ENCODE measurements around the gene POLQ.
A peak's percentile ranks its signal among the peaks of the same experiment; 100 is the strongest.

The POLQ gene

DNA sequence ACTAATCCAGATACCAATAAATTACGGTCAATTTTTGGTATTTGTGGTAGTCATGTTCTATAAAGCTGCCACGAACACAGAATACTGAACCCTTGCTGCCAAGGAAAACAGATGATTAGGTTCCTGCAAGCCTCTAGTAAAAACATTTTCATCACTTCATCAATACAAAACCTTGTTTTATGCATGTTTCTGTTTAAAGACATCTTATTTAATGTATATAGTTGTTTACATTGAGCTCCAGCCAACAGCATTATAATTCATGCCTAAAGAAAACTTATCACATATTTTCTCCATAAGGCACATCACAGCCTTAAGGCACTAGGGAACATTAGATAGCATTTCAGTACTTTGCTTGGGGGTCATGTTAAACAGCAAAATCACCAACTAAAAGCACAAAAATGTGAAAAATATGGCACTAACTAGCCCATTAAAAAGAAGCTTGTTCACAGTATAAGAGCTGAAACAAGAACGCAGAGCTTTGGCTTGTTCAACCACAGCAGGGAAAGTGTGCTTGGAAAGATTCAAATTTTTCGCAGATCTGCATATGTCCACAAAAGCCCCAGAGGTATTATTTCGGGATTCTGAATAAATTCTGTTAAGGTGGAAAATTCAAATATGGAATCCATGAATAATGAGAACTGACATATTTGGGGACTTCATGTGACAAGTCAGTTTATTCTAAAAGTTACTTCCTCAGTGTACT is 27.7 kb downstream of the POLQ start:
- Histone ChIP-seq H3K4me3 (no peak overlapping the region), H3K36me3 (peaks cover 19 to 100% (median 94%) of the 10 kb centered on the region in 11 experiments), H4K20me1 (peaks cover 0 to 8% (median 0%) of the 10 kb centered on the region in 11 experiments; a peak in 1 of 22 replicates), H3K4me2 (no peak overlapping the region), H3K9ac (no peak overlapping the region), H3K9me3 (replicated peaks in 1 of 11) (peaks cover 24 to 44% (median 36%) of the 10 kb centered on the region in 11 experiments), H3K4me1 (peaks cover 0 to 5% (median 0%) of the 10 kb centered on the region in 10 experiments; a peak in 4 of 20 replicates), H3K27me3 (no peaks in the 10 kb centered on the region), H3K27ac (no peak overlapping the region)
- TF ChIP-seq Cebpa-rat (IDR thresholded peaks at IDR 0.05): no peak

DNA sequence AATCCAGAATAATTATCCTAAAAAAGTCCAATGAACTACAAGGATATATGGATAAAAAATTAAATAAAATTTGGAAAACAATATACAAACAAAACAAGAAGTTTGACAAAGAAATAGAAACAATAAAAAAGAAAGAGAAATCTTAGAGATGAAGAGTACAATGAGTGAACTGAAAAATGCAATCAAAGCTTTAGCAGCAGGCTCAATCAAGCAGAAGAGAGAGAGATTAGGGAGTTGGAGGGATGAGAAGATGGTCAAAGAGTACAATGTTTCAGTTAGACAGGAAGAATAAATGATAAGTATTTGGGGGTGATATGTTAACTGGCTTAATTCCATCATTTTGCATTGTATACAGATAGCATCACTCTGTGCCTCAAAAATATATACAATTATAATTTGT is 29.9 kb downstream of the POLQ start:
- peaks cover 24 to 44% (median 36%) of the 10 kb centered on the region in 11 experiments for H3K9me3 ChIP-seq (replicated peaks in 1 of 11)
- peaks cover 19 to 100% (median 94%) of the 10 kb centered on the region in 11 experiments for H3K36me3 ChIP-seq
- peaks cover 0 to 5% (median 0%) of the 10 kb centered on the region in 10 experiments; a peak in 4 of 20 replicates for H3K4me1 ChIP-seq
- TF ChIP-seq Cebpa-rat (IDR thresholded peaks at IDR 0.05): no peak
- no peak overlapping the region for H3K9ac ChIP-seq
- H3K4me3 ChIP-seq: no peak overlapping the region
- H3K4me2 ChIP-seq: no peak overlapping the region
- no peaks in the 10 kb centered on the region for H3K27me3 ChIP-seq
- H3K27ac ChIP-seq: no peak overlapping the region
- peaks cover 0 to 8% (median 0%) of the 10 kb centered on the region in 11 experiments; a peak in 2 of 22 replicates for H4K20me1 ChIP-seq

DNA sequence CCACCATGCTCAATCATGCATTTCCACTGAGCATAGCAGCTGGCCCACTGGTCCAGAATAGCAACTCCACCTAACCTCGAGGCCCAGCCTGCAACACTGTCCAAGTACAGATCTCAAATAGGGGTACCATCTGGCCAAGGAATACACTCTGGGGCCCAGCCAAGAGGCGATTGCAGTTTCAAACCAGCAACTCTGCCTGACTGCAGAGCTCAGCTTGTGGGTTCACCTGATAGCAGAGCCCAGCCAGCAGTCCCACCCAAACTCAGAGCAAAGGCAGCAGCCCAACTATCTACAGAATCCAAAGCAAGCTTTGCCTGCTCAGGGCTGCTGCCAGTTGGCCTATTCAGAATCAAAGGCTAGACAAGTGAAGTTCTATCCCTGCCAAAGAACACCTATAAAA is 30.5 kb downstream of the POLQ start:
- Histone ChIP-seq H4K20me1 (peaks cover 0 to 8% (median 0%) of the 10 kb centered on the region in 11 experiments; a peak in 2 of 22 replicates), H3K4me1 (peaks cover 0 to 5% (median 0%) of the 10 kb centered on the region in 10 experiments; a peak in 4 of 20 replicates), H3K27me3 (no peaks in the 10 kb centered on the region), H3K36me3 (peaks cover 19 to 100% (median 94%) of the 10 kb centered on the region in 11 experiments), H3K9me3 (replicated peaks in 1 of 11) (peaks cover 24 to 44% (median 36%) of the 10 kb centered on the region in 11 experiments), H3K4me3 (no peak overlapping the region), H3K4me2 (peak overlapping the region in 1 of 11 experiments; percentile 5; a peak in 1 of 22 replicates), H3K9ac (no peak overlapping the region), H3K27ac (no peak overlapping the region)
- TF ChIP-seq Cebpa-rat (IDR thresholded peaks at IDR 0.05): no peak

DNA sequence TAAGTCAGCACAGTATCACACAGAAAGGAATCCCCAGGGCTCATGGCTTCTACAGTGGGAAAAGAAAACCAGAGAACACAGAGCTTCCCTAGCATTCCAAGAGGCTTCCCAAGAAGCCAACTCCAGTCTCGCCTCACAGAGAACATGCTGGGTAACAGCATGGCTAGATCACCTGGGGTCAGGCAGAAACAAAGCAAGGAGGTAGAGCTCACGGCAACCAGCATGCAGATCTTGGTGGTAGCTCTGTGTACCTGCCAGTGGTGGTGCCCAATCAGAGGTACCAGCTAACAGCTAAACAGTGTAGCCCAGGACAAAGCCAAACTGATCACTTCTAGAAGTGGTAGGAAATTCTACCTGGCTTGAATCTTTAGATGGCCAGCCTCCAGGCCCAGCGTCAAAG is 31.3 kb downstream of the POLQ start:
- no peak overlapping the region for H3K4me2 ChIP-seq
- H3K27ac ChIP-seq: no peak overlapping the region
- peaks cover 0 to 5% (median 0%) of the 10 kb centered on the region in 10 experiments; a peak in 4 of 20 replicates for H3K4me1 ChIP-seq
- H4K20me1 ChIP-seq: peaks cover 0 to 8% (median 0%) of the 10 kb centered on the region in 11 experiments; a peak in 2 of 22 replicates
- H3K36me3 ChIP-seq: peaks cover 22 to 100% (median 94%) of the 10 kb centered on the region in 11 experiments
- no peak overlapping the region for H3K9ac ChIP-seq
- peaks cover 24 to 44% (median 36%) of the 10 kb centered on the region in 11 experiments for H3K9me3 ChIP-seq (replicated peaks in 1 of 11)
- no peaks in the 10 kb centered on the region for H3K27me3 ChIP-seq
- H3K4me3 ChIP-seq: no peak overlapping the region
- TF ChIP-seq Cebpa-rat (IDR thresholded peaks at IDR 0.05): no peak

DNA sequence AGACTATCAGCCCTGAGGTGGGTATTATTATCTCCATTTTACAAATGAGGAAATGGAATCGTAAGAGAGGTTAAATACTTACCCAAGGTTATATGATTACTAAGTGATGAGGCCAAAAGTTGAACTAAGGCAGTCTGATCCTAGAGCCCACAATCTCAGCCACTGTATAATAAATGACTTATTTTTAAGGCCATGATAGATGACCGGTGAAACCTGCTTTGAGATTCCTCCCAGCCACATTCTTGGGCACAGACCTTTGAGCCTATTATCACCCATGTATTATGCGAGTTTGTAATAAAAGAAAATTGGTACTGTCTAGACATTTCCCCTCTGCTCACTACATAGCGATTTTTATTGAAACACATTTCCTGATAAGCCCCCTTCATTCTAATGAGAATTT is 37.4 kb downstream of the POLQ start:
- Histone ChIP-seq H3K9ac (no peak overlapping the region), H3K36me3 (peaks cover 3 to 100% (median 87%) of the 10 kb centered on the region in 11 experiments; a peak in 21 of 22 replicates), H4K20me1 (no peaks in the 10 kb centered on the region; a peak in 1 of 22 replicates), H3K4me1 (no peaks in the 10 kb centered on the region), H3K4me3 (no peak overlapping the region), H3K9me3 (replicated peaks in 1 of 11) (no peaks in the 10 kb centered on the region), H3K27ac (no peak overlapping the region), H3K4me2 (no peak overlapping the region), H3K27me3 (no peaks in the 10 kb centered on the region)
- no peak for TF ChIP-seq Cebpa-rat (IDR thresholded peaks at IDR 0.05)

DNA sequence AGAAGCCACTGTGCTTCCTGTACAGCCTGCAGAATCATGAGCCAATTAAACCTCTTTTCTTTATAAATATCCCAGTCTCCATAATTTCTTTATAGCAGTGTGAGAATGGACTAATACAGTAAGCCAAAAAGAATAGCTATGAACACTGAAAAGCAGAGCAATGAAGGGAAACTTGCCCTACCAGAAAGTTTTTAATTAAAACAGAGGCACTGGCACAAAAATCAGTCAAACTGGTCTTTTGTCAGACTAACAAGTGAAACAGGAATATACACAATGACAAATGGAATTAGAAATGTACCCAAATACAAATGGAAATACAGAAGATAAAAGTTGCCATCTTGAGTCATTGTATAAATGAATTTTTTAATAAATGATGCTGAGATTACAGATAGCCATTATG is 40.5 kb downstream of the POLQ start:
- no peak for TF ChIP-seq Cebpa-rat (IDR thresholded peaks at IDR 0.05)
- Histone ChIP-seq H3K27me3 (no peaks in the 10 kb centered on the region), H3K9ac (no peak overlapping the region), H3K27ac (no peak overlapping the region), H3K4me3 (no peak overlapping the region), H3K9me3 (replicated peaks in 1 of 11) (no peaks in the 10 kb centered on the region), H3K4me2 (no peak overlapping the region), H4K20me1 (no peaks in the 10 kb centered on the region), H3K4me1 (no peaks in the 10 kb centered on the region), H3K36me3 (peaks cover 3 to 96% (median 84%) of the 10 kb centered on the region in 11 experiments; a peak in 21 of 22 replicates)

DNA sequence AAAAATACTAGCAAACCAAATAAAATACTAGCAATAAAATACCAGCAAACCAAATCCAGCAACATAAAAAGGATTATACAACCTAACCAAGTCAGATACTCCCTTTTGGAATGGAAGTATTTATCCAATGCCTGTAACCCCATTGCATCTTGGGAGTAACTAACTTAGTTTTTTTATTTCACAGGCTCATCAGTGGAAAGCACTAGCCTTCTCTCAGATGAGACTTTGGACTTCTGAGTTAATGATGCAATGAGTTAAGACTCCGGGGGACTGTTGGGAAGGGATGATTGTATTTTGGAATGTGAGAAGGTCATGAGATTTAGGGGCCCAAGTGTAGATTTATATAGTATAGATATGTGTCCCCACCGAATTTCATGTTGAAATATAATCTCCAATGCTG is 41.2 kb downstream of the POLQ start:
- no peak overlapping the region for H3K9ac ChIP-seq
- no peaks in the 10 kb centered on the region for H3K27me3 ChIP-seq
- H3K4me1 ChIP-seq: no peaks in the 10 kb centered on the region
- H3K4me2 ChIP-seq: no peak overlapping the region
- no peak overlapping the region for H3K4me3 ChIP-seq
- no peaks in the 10 kb centered on the region for H4K20me1 ChIP-seq
- H3K27ac ChIP-seq: no peak overlapping the region
- no peaks in the 10 kb centered on the region for H3K9me3 ChIP-seq (replicated peaks in 1 of 11)
- peaks cover 0 to 96% (median 84%) of the 10 kb centered on the region in 11 experiments; a peak in 21 of 22 replicates for H3K36me3 ChIP-seq
- TF ChIP-seq Cebpa-rat (IDR thresholded peaks at IDR 0.05): no peak

DNA sequence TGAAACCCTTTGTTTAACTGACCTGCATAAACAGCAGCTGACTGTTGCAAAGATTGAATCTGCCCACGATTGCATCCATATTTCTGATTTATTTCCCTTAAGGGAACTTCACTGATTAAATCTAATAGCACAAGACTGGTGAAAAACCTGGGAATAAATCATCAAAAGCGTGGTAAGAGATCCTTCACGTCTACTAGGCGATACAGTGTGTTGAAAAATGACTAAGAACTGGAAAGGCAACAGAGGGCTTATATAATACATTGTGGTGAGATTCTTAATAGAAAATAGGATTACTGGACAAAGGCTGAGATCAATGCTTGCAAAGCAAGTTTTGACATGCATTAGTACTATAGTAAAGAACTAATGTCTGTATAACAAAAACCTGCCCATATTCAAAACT is 49.0 kb downstream of the POLQ start:
- Histone ChIP-seq H3K36me3 (peaks cover 0 to 92% (median 75%) of the 10 kb centered on the region in 11 experiments; a peak in 21 of 22 replicates), H4K20me1 (no peaks in the 10 kb centered on the region), H3K9ac (no peak overlapping the region), H3K4me3 (no peak overlapping the region), H3K27me3 (no peaks in the 10 kb centered on the region), H3K9me3 (replicated peaks in 1 of 11) (no peaks in the 10 kb centered on the region), H3K4me2 (no peak overlapping the region), H3K4me1 (no peaks in the 10 kb centered on the region), H3K27ac (no peak overlapping the region)
- no peak for TF ChIP-seq Cebpa-rat (IDR thresholded peaks at IDR 0.05)

DNA sequence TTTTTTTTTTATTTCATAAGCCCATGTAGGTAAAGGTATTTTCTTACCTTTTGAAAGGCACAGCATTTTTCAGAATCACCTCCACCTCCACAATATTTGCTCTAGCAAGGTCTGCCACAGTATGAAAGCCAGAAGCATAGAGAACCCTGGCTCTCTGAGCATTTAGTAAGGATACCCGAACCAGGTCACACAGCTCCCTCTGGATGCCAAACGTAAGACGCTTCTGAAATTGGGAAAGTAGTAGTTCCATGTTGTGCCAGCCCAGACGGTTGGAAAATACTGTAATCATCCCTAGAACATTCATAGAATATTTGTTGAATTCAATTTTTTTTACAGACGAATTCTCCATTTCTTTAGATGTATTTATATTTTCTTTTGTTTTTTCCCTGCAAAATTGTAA is 52.4 kb downstream of the POLQ start:
- no peak overlapping the region for H3K9ac ChIP-seq
- H3K4me3 ChIP-seq: no peak overlapping the region
- no peaks in the 10 kb centered on the region for H3K27me3 ChIP-seq
- no peaks in the 10 kb centered on the region for H4K20me1 ChIP-seq
- TF ChIP-seq Cebpa-rat (IDR thresholded peaks at IDR 0.05): no peak
- H3K4me2 ChIP-seq: no peak overlapping the region
- peaks cover 13 to 100% (median 88%) of the 10 kb centered on the region in 11 experiments for H3K36me3 ChIP-seq
- H3K4me1 ChIP-seq: no peaks in the 10 kb centered on the region
- H3K9me3 ChIP-seq (replicated peaks in 1 of 11): no peaks in the 10 kb centered on the region
- H3K27ac ChIP-seq: no peak overlapping the region

Measured in BLaER1 treated with 17β-estradiol and CSF1 and Interleukin-3, amounts not matched to agents 10 nM and 100 nM (cell line).